Panc1 (cell line): ENCODE results near the gene CWH43.

Experiments used
- CTCF ChIP-seq: fragments of 450-650 bp; IDR thresholded peaks from 2 replicates; pipeline ENCODE4 v1.5.1; 2017; ENCODE audit warnings: mild to moderate bottlenecking
- POLR2AphosphoS5 ChIP-seq: IDR thresholded peaks from 2 replicates; pipeline ENCODE4 v1.6.1; 2012; ENCODE audit warnings: mild to moderate bottlenecking, low read depth, low read length, moderate library complexity
- REST ChIP-seq, 2 experiments: IDR thresholded peaks; 2 replicates each; pipeline ENCODE4 v1.6.1; 2011 to 2012; ENCODE audit warnings: low read depth in 2 of 2, control low read depth in 1 of 2, low read length in 1 of 2, mild to moderate bottlenecking in 1 of 2, moderate library complexity in 1 of 2; ENCODE audit not compliant: insufficient read depth in 1 of 2

GRCh38 chr4:49058306-49058705 is 72.2 kb downstream of the CWH43 start:
- TF ChIP-seq REST (IDR thresholded peaks at IDR 0.05; ENCODE audit: insufficient read depth in 1 of 2, low read depth in 2 of 2, low read length in 1 of 2) (no peak), CTCF (no peak), POLR2AphosphoS5 (no peak)
